Epithelial cell of alveolus of lung (primary cell): ENCODE results near the gene SMAD6. TPM values are rescaled to one million over a fixed set of nuclear protein-coding genes. Genes with fewer than 3 reads are reported as not detected.

Experiments
- total RNA-seq: library from RNA; depleted of rRNA; stranded (reverse); fragments of >200 nt; gene quantifications from 2 replicates; pipeline ENCODE4 v1.2.1, GENCODE V29; 2015

Gene SMAD6
- total RNA-seq: 5.3 and 18.4 TPM in 2 replicates

DNA sequence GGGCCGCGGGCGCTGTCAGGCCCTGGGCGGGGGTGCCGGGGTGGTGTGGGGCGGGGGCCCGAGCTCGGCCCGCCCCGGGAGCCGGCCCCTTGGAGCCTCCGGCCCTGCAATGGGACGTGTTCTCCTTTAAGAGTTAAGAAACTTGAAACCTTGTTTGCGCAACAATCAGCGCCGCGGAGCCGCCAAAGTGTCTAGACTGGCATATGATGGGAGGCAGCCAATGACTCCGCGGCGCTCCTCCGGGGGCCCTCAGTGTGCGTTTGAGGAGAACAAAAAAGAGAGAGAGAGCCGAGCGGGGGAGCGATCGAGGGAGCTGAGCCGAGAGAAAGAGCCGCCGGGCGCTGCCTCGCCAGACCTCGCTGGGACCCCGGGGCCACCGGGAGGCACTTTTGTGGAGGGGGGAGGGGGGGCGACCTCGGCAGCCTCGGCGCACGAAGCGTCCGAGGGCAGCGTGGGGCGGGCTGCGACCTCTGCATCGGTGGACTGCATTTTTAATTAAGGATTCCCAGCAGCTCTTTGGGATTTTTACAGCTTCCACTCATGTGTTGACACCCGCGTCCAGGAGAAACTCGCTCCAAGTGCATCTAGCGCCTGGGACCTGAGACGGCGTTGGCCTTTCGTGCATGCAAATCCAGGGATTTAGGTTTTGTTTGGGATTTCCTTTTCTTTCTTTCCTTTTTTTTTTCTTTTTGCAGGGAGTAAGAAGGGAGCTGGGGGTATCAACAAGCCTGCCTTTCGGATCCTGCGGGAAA is at the start of gene SMAD6:
Gene SMAD6 (plus strand): TSS at position 202 of the 752 bp plus-strand sequence. CDS start 1,023 bp downstream, outside the sequence.

Other genes with a start within 250 kb of the SMAD6 start
- 17.5 and 20.9 TPM in 2 replicates for gene SNAPC5, start 204.5 kb upstream of the SMAD6 start, total RNA-seq
- gene RPL4, start 197.4 kb upstream of the SMAD6 start, total RNA-seq: 5,333 and 8,616 TPM in 2 replicates
- 7.2 and 19.3 TPM in 2 replicates for gene ZWILCH, start 196.9 kb upstream of the SMAD6 start, total RNA-seq
- gene LCTL, start 136.2 kb upstream of the SMAD6 start, total RNA-seq: 2.1 TPM in 1 of 2 replicates, not detected in the other